CD4-positive, CD25-positive, alpha-beta regulatory T cell (primary cell): ENCODE results near the gene CCDC150. TPM values are rescaled to one million over a fixed set of nuclear protein-coding genes. Genes with fewer than 3 reads are reported as not detected.
"Not testable (repeated sequence)": the region's sequence is repeated elsewhere in the genome, so short reads cannot be mapped to it uniquely, and the experiment has no call there.

Source experiments
- ATAC-seq, 2 donors: fragments of 150-1000 bp; cut with Tn5 transposase; one replicate each; pipeline ENCODE4 v1.10.0; 2021; ENCODE audit warnings: low read depth in 2 of 2, moderate number of reproducible peaks in 2 of 2, moderate library complexity in 1 of 2
- DNase-seq, 3 donors: peaks; one replicate each; pipeline versions ENCODE4 v3.0.0 to v3.0.0-alpha.2; 2012 to 2022; ENCODE audit warnings: mixed read lengths in 1 of 3
- H3K27ac ChIP-seq: one replicate; pipeline ENCODE4 v1.7.0; 2013; ENCODE audit warnings: mild to moderate bottlenecking, low read length; ENCODE audit not compliant: insufficient read depth, poor library complexity, severe bottlenecking
- H3K27me3 ChIP-seq: one replicate; pipeline ENCODE4 v1.7.0; 2013; ENCODE audit warnings: low read length; ENCODE audit not compliant: control insufficient read depth, insufficient read depth
- H3K36me3 ChIP-seq: one replicate; pipeline ENCODE4 v1.7.0; 2013; ENCODE audit warnings: mild to moderate bottlenecking, low read length, moderate library complexity; ENCODE audit not compliant: control insufficient read depth, insufficient read depth
- H3K4me1 ChIP-seq: 2 replicates; pipeline ENCODE4 v1.7.0; 2013; ENCODE audit warnings: mild to moderate bottlenecking, low read length; ENCODE audit not compliant: insufficient read depth, control insufficient read depth, poor library complexity, severe bottlenecking
- H3K4me3 ChIP-seq: one replicate; pipeline ENCODE4 v1.7.0; 2013; ENCODE audit warnings: low read depth, mild to moderate bottlenecking, low read length, moderate library complexity
- H3K9me3 ChIP-seq, 2 experiments: 1 replicate in 1 of 2; 2 replicates in 1 of 2; pipeline ENCODE4 v1.7.0; 2013; ENCODE audit warnings: low read length in 2 of 2, mild to moderate bottlenecking in 1 of 2, moderate library complexity in 1 of 2; ENCODE audit not compliant: control insufficient read depth in 2 of 2
- H3K27ac Mint-ChIP-seq, 3 donors: one replicate each; pipeline ENCODE4 v1.8.0; 2020 to 2022; ENCODE audit warnings: mild to moderate bottlenecking in 3 of 3, mixed read lengths in 3 of 3, moderate library complexity in 2 of 3
- H3K27me3 Mint-ChIP-seq: one replicate; pipeline ENCODE4 v1.8.0; 2022; ENCODE audit warnings: mild to moderate bottlenecking, mixed read lengths
- H3K36me3 Mint-ChIP-seq: one replicate; pipeline ENCODE4 v1.8.0; 2020; ENCODE audit warnings: mixed read lengths
- H3K4me1 Mint-ChIP-seq, 4 donors: one replicate each; pipeline ENCODE4 v1.8.0; 2020 to 2022; ENCODE audit warnings: mixed read lengths in 4 of 4, mild to moderate bottlenecking in 1 of 4
- H3K4me3 Mint-ChIP-seq, 4 donors: one replicate each; pipeline ENCODE4 v1.8.0; 2020 to 2022; ENCODE audit warnings: mild to moderate bottlenecking in 4 of 4, mixed read lengths in 4 of 4, moderate library complexity in 3 of 4
- H3K9me3 Mint-ChIP-seq, 7 donors: one replicate each; pipeline ENCODE4 v1.8.0; 2020 to 2022; ENCODE audit warnings: mixed read lengths in 7 of 7, mild to moderate bottlenecking in 3 of 7, moderate library complexity in 2 of 7
- polyA plus RNA-seq, 4 donors: library from polyadenylated mRNA; unstranded; fragments of 300-500 nt; fragmentation: Illumina TruSeq; gene quantifications; one replicate each; pipeline ENCODE4 v1.2.3, GENCODE V29; 2021
- total RNA-seq: library from RNA; stranded (reverse); gene quantifications from one replicate; pipeline ENCODE4 v1.2.3, GENCODE V29; 2022

CCDC150 gene
- total and polyA plus RNA-seq, 5 donors from 2014 or later, result 0.21 to 0.74 TPM; not detected in 3

- Mint-ChIP-seq H3K36me3 (no peaks in the 10 kb centered on the region), H3K27ac (no peak overlapping the region), H3K9me3 (peaks cover 0 to 1% (median 0%) of the 10 kb centered on the region in 7 donors), H3K4me3 (no peak overlapping the region), H3K4me1 (peaks cover 0 to 4% (median 2%) of the 10 kb centered on the region in 4 donors), H3K27me3 (peaks cover 47% of the 10 kb centered on the region)
- Histone ChIP-seq H3K4me1 (peaks cover 4% of the 10 kb centered on the region), H3K36me3 (no peaks in the 10 kb centered on the region), H3K27me3 (peaks cover 21% of the 10 kb centered on the region), H3K4me3 (no peak overlapping the region), H3K27ac (no peak overlapping the region), H3K9me3 (no peaks in the 10 kb centered on the region)
- no peak for DNase-seq
- no peak for ATAC-seq
Measured at GRCh38 chr2:196597531-196597930, 42.0 kb upstream of the CCDC150 start.

- Histone ChIP-seq H3K4me1 (peaks cover 3% of the 10 kb centered on the region), H3K36me3 (no peaks in the 10 kb centered on the region), H3K9me3 (no peaks in the 10 kb centered on the region), H3K27me3 (peaks cover 21% of the 10 kb centered on the region), H3K4me3 (no peak overlapping the region), H3K27ac (no peak overlapping the region)
- Mint-ChIP-seq H3K9me3 (peaks cover 0 to 1% (median 0%) of the 10 kb centered on the region in 7 donors), H3K27me3 (peaks cover 54% of the 10 kb centered on the region), H3K36me3 (no peaks in the 10 kb centered on the region), H3K4me1 (peaks cover 0 to 4% (median 2%) of the 10 kb centered on the region in 4 donors), H3K27ac (no peak overlapping the region), H3K4me3 (no peak overlapping the region)
- ATAC-seq (no peak), DNase-seq (no peak)
Measured at GRCh38 chr2:196598412-196598811, 41.1 kb upstream of the CCDC150 start.

GRCh38 chr2:196598846-196599245 is 40.7 kb upstream of the CCDC150 start:
- ATAC-seq, result no peak
- no peak overlapping the region for H3K27ac Mint-ChIP-seq
- DNase-seq, result no peak
- no peaks in the 10 kb centered on the region for H3K36me3 Mint-ChIP-seq
- no peak overlapping the region for H3K27ac ChIP-seq
- peaks cover 0 to 1% (median 0%) of the 10 kb centered on the region in 7 donors for H3K9me3 Mint-ChIP-seq
- H3K4me1 Mint-ChIP-seq, result peaks cover 0 to 4% (median 0%) of the 10 kb centered on the region in 4 donors
- no peaks in the 10 kb centered on the region for H3K9me3 ChIP-seq
- peaks cover 50% of the 10 kb centered on the region for H3K27me3 Mint-ChIP-seq
- H3K36me3 ChIP-seq, result no peaks in the 10 kb centered on the region
- no peaks in the 10 kb centered on the region for H3K4me1 ChIP-seq
- H3K4me3 ChIP-seq, result no peak overlapping the region
- peaks cover 19% of the 10 kb centered on the region for H3K27me3 ChIP-seq
- H3K4me3 Mint-ChIP-seq, result no peak overlapping the region

- Histone ChIP-seq H3K4me1 (no peaks in the 10 kb centered on the region), H3K36me3 (no peaks in the 10 kb centered on the region), H3K9me3 (no peaks in the 10 kb centered on the region), H3K27me3 (peaks cover 3% of the 10 kb centered on the region), H3K27ac (no peak overlapping the region), H3K4me3 (no peak overlapping the region)
- Mint-ChIP-seq H3K4me1 (no peaks in the 10 kb centered on the region), H3K9me3 (peaks cover 0 to 3% (median 0%) of the 10 kb centered on the region in 7 donors), H3K27ac (no peak overlapping the region), H3K36me3 (no peaks in the 10 kb centered on the region), H3K4me3 (no peak overlapping the region), H3K27me3 (peaks cover 38% of the 10 kb centered on the region)
- ATAC-seq (no peak), DNase-seq (no peak)
Measured at GRCh38 chr2:196601430-196602306, 37.8 kb upstream of the CCDC150 start.

GRCh38 chr2:196604196-196604595 is 35.3 kb upstream of the CCDC150 start:
- H3K27ac ChIP-seq, result no peak overlapping the region
- Mint-ChIP-seq H3K36me3 (no peaks in the 10 kb centered on the region), H3K4me1 (no peaks in the 10 kb centered on the region), H3K4me3 (no peak overlapping the region), H3K27ac (no peak overlapping the region), H3K27me3 (peaks cover 23% of the 10 kb centered on the region), H3K9me3 (peaks cover 0 to 4% (median 0%) of the 10 kb centered on the region in 7 donors)
- no peak overlapping the region for H3K4me3 ChIP-seq
- H3K27me3 ChIP-seq, result peaks cover 1% of the 10 kb centered on the region
- H3K36me3 ChIP-seq, result no peaks in the 10 kb centered on the region
- no peaks in the 10 kb centered on the region for H3K9me3 ChIP-seq
- H3K4me1 ChIP-seq, result no peaks in the 10 kb centered on the region
- DNase-seq (no peak), ATAC-seq (no peak)

GRCh38 chr2:196606516-196606915 is 33.0 kb upstream of the CCDC150 start:
- Mint-ChIP-seq H3K27ac (no peak overlapping the region), H3K4me3 (no peak overlapping the region), H3K27me3 (peaks cover 22% of the 10 kb centered on the region), H3K9me3 (peaks cover 0 to 4% (median 0%) of the 10 kb centered on the region in 7 donors), H3K36me3 (no peaks in the 10 kb centered on the region), H3K4me1 (no peaks in the 10 kb centered on the region)
- H3K4me3 ChIP-seq, result no peak overlapping the region
- no peaks in the 10 kb centered on the region for H3K36me3 ChIP-seq
- ATAC-seq (no peak), DNase-seq (no peak)
- no peaks in the 10 kb centered on the region for H3K9me3 ChIP-seq
- H3K27ac ChIP-seq, result no peak overlapping the region
- no peaks in the 10 kb centered on the region for H3K4me1 ChIP-seq
- H3K27me3 ChIP-seq, result peaks cover 1% of the 10 kb centered on the region

- Histone ChIP-seq H3K9me3 (no peaks in the 10 kb centered on the region), H3K27ac (no peak overlapping the region), H3K27me3 (peaks cover 1% of the 10 kb centered on the region), H3K4me3 (no peak overlapping the region), H3K4me1 (no peaks in the 10 kb centered on the region), H3K36me3 (no peaks in the 10 kb centered on the region)
- Mint-ChIP-seq H3K27ac (no peak overlapping the region), H3K36me3 (no peaks in the 10 kb centered on the region), H3K4me3 (no peak overlapping the region), H3K4me1 (no peaks in the 10 kb centered on the region), H3K9me3 (peaks cover 0 to 4% (median 0%) of the 10 kb centered on the region in 7 donors), H3K27me3 (peaks cover 22% of the 10 kb centered on the region)
- ATAC-seq (no peak), DNase-seq (no peak)
Measured at GRCh38 chr2:196607073-196607472, 32.4 kb upstream of the CCDC150 start.

GRCh38 chr2:196607896-196608295 is 31.6 kb upstream of the CCDC150 start:
- not testable (repeated sequence) for H3K27ac ChIP-seq, H3K4me1 ChIP-seq, H3K4me3 Mint-ChIP-seq, H3K9me3 Mint-ChIP-seq, H3K4me3 ChIP-seq, H3K27me3 ChIP-seq, H3K36me3 Mint-ChIP-seq, H3K36me3 ChIP-seq, DNase-seq, H3K27ac Mint-ChIP-seq, ATAC-seq, H3K4me1 Mint-ChIP-seq, H3K9me3 ChIP-seq
- H3K27me3 Mint-ChIP-seq, result peaks cover 18% of the 10 kb centered on the region
